NCI-H2107 treated with DMSO at 0.1 percent for 48 hours (cell line): ENCODE results near the gene CFAP77.
A peak's percentile ranks its signal among the peaks of the same experiment; 100 is the strongest.

Source experiments
- DNase-seq: peaks from one replicate; lab custom pipeline; 2025; ENCODE audit not compliant: unreplicated experiment; lab: John Stamatoyannopoulos, UW

The CFAP77 gene

DNA sequence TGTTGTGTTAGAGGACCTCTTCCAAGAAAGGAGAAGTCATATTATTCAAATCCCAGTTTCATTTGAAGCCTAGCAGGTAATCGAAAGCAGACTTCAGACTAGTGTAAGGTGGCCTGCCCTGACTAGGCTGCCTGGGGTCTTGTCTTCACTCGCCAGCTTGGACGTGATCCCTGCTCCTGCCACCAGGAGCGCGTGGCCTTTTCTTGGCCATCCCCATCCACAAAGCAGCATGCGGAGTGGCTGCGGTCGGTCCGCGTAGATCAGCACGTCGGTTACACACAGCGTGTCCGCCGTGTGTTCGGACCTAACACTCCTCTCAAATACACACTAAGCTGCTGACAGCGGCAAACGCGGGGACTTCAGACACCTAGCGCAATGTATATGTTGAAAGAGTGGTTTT, 37.3 kb downstream of the CFAP77 start:
- DNase-seq, result no peak

DNA sequence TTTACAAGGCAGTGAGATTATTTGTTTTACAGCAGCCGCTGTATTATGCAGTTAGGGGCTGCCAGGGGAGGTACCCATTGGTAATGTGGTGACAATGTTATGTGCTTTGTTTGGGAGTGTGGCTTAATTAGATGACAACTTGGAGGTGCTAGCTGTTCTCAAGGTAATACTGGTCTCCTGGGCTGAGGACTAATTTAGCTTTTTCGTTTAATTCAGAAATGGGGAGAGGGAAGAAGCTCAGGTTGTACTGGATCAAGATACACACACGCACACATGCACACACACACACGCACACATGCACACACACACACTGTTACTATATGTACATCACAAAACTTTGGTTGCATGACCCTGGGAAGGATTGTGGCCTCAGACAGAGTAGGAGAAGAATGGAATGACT, 37.9 kb downstream of the CFAP77 start:
- no peak for DNase-seq

DNA sequence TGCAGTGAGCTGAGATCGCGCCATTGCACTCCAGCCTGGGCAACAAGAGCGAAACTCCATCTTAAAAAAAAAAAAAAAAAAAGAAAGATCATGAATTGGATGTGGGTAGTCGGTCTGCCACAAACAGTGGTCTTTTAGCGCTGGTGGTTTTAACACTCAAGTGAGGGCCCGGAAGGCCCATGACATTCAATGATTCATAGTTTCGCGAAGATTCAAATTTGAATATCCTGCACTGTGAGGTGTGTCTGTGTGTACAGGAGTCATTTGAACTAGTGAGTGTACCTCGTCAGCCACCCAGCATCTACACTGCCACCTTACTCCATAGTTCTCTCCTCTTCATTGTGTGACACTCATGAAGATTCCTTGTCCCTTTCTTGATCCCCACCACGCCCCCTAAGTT, 41.3 kb downstream of the CFAP77 start:
- no peak for DNase-seq

DNA sequence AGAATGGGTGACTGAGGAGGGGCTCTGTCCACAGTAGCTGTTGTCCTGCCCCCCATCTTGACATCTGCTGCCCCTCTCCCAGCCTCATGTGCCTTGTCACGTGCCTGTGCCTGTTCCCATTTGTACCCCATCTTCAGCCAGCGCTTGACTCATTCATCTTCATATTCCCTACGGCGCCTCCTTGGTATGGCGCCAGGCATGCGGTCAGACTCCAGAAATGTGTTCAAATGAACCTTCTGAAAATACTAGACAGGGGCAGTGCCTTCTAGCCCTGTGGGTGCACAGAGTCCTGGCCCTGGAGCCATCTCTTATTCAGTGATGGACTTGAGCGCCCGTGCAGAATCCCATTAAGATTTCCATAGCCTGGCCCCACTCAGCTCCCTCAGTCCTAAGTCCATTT, 46.2 kb downstream of the CFAP77 start:
- DNase-seq, result no peak

DNA sequence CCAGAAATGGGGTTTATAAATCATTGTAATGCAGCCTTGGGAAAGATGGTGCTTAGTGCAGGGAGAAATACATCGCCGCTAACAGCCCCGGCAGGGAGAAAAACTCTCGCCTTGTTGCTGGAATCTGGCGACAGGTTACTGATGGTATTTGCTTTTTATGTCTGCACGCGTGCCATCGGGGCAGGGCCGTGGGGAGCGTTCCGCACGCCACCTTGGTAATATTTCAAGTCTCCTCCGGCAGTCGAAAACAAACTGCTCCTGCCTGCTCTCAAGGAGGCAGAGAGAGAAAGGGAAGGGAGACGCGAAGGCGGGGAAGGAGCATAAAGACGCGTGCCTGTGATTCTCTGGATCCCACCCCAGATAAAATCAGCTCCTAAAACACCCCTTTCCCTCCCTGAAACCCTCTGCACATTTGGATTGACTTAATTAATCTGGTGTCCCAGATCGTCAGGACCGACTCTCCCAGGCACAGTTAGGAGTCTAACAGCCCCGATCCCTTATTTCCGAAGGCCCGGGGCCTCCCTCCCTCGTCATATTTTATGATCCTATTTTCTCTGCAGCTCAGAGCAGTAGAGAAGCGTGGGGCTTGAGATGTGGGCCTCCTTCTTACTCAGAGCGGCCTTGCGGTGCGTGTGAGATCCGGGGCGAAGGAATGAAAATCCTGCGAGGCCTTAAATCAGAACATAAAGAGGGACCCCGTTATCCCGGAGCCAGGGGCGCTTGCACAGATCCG, 47.7 kb downstream of the CFAP77 start:
- no peak for DNase-seq

DNA sequence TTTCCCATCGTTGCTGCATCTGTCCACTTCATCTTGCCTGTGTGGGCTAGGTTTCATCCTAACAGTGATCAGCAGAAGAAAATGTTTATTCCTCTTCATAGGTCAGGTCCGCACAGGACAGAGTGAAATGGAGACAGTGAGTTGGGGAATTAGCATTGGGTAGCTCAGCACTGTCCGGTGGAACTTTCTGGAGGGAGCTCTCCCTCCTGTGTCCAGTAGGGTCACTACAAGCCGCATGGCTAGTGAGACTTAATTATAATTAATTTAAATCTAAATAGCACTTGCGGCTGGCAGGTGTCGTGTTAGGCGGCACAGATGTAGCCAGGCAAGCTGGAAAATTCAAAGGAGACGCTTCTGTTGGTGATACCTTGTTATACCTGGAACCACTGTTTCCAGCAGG, 48.4 kb downstream of the CFAP77 start:
- DNase-seq, result no peak

DNA sequence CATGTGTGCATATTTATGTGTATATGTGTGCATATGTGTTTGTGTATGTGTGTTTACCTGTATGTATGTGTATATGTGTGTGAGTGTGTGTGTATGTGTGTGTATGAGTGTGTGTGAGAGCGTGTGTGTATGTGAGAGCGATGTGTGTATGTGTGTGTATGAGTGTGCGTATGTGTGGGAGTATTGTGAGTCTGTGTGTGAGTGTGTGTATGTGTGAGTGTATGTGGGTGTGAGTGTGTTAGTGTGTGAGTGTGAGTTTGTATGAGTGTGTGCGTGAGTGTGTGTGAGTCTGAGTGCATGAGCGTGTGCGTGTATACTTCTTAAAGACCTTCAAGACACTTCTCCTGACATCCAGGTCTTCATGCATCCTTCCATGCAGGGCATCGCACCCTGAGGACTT, 49.6 kb downstream of the CFAP77 start:
- no peak for DNase-seq

DNA sequence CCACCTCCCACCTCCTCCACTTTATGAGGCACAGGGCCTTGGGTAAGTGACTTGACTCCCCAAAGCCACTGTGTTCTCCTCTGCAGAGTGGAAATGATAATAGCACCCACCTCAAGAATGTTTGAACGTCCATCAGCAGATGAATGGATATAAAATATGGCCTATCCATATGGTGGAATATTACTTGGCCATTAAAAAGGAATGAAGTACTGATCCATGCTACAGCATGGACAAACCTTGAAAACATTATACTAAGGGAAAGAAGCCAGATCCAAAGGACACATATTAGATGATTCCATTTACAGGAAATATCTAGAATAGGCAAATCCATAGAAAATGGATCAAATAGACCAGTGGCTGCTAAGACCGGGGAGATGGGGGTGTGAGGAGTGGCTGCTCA, 50.2 kb downstream of the CFAP77 start:
- no peak for DNase-seq

DNA sequence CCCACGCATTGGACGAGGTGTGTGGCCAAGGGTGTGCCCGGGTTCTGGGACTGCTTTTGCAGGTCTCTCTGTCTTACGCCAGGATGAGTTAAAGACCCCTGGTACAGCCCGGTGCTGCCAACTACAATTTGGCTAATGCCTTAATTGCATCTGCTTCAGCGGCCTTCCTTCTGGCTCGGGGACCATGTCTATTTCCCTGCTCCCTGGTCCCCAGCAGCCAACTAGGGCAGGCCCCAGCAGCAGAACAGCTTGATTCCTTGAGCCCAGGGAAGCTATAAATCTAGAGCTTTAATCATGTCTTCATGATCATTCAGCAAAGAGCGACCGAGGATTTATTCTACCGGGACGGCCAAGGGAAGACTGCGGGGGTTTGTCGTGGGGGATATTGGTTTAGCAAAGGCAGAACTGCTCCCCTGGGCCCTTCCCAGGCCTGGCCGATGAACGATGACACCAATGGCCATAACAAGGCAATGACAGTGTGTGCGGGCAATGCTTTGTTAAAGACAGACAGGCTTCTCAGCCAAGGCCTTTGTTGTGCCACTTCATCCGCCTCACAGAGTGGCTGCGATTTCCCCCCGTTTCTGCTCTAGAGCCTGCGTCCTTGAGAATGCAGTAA, 51.4 kb downstream of the CFAP77 start:
- DNase-seq, result no peak

DNA sequence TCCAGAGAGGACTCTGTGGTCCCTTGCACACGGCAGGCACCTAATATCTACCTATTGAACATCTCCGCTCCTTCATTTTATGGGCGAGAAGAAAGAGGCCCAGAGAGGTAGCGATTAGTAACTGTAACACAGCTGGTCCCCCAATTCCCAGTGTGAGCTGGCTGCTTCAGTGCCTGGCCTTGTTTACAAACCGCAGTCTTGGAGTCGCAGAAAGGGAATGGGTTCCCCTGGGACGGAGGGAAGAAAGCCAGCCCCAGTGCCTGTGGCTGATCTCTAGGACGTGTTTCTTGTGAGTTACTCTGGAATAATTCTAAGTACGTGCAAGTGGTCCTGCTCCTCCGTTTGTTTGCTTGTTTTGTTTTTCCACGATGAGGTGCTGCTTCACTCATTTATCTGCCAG, 52.0 kb downstream of the CFAP77 start:
- DNase-seq, result no peak

DNA sequence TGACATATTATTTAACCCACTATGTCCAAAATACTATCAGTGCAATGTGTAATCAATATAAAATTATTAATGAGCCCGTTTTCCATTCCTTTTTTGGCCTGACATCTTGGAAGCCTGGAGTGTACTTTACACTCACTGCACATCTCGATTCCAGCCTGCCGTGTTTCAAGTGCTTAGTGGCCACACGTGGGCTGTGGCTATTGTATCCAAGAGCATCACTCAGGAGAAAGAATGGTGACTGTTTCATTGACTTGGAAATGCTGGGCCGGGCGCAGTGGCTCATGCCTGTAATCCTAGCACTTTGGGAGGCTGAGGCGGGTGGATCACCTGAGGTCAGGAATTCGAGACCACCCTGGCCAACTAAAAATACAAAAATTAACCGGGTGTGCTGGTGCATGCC, 54.5 kb downstream of the CFAP77 start:
- DNase-seq, result no peak

DNA sequence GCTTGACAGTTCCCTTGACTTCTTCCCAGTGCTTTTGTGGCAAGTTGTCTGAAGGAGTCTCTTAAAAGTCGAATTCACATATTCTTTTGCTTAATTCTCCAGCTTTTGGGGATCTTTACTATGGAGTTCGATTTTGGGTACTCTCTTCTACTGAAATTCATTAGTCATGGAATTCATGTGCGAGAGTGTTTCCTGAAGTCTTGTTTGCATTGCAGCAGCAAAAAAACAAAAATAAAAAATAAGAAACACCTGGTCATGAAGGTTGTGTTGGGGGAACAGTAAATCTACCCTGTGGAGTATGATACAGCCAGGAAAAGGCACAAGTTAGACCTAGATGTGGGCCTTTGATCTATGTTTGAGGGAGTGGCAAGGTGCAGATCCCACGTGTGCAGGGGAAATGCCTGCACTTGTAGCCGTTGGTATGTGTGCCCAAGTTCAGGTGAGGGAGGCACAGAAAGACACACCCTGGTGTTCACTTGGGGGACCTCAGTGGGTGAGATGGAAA, 55.2 kb downstream of the CFAP77 start:
- DNase-seq, result no peak

DNA sequence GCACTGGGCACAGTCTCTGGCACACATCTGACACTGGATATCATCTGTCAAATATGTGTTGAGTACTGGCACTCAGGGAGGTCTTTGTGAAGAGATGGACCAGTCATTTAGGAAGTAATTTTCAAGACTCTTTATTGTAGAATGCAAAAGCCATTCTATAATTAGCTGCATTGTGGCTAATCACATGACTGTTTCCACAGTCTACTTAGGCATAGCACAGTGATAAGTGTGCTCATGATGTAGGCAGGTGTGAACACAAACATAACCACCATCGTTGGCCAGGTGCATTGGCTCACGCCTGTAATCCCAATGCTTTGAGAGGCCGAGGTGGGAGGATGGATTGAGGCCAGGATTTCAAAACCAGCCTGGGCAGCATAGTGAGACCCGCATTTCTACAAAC, 62.2 kb downstream of the CFAP77 start:
- DNase-seq, result peak; percentile 90

DNA sequence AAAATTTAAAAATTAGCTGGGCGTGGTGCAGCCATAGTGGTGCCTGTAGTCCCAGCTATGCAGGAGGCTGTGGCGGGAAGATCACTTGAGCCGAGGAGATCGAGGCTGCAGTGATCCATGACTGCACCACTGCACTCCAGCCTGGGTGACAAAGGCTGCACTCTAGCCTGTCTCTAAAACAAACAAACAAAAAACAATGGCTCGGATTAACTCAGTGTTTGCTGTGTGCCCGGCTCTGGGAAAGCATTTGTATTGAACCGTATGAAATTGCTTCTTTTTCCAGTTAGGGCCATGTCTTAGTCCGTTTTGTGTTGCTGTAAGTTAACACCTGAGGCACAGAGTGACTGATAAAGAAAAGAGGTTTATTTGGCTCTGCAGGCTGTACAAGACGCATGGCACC, 62.6 kb downstream of the CFAP77 start:
- DNase-seq, result no peak

DNA sequence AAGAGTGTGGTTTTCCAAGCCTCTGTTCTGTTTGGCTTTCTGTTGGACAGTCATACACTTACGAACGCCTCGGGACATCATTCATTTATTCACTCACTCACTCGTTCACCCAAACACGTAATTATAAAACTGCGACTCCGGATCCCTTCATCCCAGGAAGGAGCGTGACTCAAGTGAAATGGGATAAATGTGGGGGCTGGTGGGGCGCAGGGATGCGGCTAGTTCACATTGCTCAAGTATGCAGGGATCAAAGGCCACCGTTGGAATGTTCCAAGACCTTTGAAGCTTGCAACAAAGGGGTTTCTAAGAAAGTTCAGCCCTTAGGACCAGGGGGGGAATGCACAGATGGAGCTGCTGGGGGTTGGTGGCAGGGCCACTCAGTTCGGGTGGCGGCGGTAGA, 64.2 kb downstream of the CFAP77 start:
- no peak for DNase-seq

DNA sequence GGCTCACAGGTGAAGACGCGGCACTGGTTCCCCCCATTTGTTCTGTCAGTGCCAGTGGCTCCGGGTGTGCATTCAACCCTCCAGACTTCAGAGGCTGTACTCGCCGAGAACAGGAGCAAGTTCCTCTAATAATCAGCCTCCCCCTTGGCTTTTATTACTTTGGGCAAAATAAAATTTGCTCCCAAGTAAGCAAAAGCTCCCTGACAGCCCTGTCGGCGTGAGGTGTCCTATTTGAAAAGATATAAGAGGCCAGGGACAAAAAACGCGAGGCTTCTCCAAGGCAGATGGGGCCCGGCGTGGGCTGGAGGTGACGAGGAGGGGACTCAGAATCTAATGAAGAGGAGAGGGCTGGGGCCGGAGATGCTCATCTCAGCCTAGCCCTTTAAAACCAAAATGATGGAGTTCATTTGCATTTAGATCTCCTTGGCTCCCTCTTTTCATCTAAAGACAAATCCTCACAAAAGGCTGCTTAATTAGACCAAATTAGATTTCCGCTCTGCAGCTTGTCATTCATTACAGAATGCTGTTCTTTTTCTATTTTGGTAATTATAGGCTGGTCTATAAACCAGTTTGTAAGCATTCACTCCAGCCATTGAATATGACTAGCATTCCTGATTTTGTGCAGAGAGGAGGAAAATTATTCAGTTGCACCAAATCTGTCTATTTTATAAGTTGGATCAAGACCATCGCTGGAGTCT, 68.5 kb downstream of the CFAP77 start:
- no peak for DNase-seq

DNA sequence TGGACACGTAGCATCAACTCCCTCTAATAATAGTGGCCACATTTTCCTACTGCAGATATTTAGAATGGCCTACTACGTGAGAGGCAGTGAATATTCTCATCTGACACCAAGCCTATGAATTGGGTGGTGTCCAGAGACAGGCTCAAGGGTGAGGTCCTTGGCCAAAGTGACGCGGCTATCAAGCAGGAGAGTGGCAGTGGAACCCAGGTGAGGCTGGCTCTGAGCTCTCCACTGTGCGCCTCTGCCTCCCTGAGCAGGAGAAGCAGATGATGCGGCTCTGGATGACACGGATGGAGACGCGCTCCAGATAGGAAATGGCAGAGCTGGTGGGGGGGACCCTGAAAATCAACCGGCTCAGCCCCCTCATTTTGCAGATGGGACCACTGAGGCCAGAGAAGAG, 69.7 kb downstream of the CFAP77 start:
- DNase-seq, result no peak

DNA sequence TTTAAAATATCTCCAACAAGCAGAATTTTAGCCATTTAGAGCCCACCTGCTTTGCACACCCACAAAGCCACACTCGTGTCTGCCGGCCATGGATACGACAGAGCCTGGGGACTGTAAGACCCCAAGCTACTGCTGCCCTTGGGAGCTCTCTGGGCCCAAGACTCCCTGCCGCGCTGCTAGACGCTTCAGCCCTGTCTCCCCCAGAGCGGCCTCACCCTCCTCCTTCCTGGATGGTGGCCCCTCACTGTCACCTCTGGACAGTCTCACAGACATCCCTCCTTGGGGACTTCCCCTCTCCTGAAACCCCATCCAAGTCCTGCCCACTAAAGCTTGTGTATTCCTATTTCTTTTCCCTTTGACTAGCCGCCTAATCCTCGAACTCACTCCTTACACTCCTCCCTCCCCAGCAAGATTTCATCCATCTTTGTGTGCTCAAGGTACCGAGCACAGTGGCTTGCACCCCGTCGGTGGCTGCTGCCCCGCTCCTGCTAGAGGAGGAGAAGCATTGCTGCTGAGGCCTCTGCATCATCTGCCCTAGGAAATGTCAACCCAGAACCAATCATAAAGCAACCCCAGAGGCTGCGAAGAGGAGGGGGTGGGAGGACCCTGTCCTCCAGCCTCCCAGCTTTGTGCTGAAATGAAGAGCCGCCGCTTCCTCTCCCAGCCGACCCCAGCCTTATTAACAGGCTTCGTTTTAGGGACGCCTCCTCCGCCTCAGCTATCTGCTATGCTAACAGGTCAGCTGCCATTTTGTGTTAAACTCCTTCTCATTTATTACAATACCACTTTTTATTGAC, 71.2 kb downstream of the CFAP77 start:
- DNase-seq, result no peak

DNA sequence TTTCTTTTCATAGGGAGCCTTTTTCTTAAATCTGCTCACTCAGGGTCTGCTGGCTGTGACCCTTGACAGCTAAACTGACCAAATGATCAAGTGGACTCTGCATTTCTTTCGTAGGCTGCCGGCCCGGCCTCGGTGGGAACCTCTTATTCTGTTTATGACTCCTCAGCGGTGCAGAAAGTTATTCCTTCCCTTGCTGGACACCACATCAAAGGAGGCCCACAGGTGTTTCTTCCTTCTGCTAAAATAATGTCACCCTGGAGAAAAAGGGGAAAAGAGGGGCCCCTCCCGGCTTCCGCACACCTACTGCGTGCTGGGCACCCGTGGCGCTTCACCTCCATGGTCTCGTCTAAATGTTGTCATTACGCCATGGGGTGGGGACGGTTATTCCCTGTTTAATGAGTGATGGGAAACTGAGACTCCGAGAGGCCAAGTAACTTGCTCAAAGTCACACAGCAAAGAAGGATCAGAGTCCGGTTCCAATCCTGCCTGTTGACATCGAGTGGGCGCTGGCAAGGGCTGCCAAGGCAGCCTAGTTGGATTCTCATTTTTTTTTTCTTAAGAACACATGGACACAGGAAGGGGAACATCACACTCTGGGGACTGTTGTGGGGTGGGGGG, 72.3 kb downstream of the CFAP77 start:
- DNase-seq, result no peak

DNA sequence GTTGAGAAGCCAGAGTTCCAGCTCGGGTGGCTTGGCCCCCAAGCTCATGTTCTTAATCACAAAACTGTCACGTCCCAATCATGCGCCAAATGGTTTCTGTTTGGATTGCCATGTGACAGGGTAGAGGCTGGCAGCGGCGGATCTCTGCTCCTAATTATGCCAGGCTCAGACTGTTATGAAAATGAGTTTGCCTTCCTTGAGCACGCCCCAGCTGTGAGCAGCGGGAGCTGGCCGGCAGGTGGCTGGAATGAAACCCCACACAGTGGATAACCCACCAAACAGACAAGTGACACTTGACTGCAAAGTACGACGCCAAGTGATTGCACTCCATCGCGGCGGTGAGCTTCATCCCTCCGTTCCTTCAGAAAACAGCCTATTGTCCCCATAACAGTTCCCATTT, 75.4 kb downstream of the CFAP77 start:
- peak; percentile 24 for DNase-seq

DNA sequence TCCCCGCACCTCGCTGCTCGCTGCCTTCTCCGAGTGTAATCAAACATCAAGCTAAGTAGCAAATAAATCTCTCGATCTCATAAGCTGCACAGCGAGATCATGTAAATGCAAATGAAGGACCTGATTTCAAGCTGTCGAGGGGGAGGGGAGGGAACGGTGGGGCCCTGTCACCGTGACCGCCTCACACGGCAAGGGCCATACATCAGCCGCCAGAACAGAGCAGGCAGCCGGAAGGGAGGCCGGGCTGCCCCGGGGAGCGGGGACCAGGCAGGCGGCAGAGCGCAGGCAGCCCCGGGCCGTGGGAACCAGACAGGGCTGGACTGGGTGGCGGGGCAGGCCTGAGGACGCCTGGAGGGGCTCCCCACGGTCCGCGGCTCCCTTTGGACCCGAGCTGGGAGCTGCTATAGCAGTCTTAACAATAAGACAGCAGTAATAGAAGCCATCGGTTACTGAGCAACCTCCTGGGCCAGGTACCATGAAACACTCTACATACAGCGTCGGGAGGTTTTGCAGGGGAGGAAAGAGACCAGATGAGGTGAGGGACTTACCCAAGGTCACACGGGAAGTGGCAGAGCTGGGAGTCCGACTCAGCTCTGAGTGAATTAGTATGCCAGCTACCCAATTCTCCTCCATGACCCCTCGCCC, 76.8 kb downstream of the CFAP77 start:
- DNase-seq, result no peak
